Endothelial cell of umbilical vein (primary cell): ENCODE results near the gene COL5A1.

Experiments used
- POLR2AphosphoS5 ChIP-seq: IDR thresholded peaks from 2 replicates; pipeline ENCODE4 v1.6.1; 2012; ENCODE audit warnings: low read depth, mild to moderate bottlenecking, control low read depth, low read length, moderate library complexity; ENCODE audit not compliant: insufficient read depth
- TF ChIP-seq, protein P1 (sequence below), 2 donors: IDR thresholded peaks; 1 replicate in 1 of 2; 2 replicates in 1 of 2; pipeline ENCODE4 v1.5.1; 2011; ENCODE audit warnings: low read length in 2 of 2, mild to moderate bottlenecking in 2 of 2, moderate library complexity in 2 of 2, control low read depth in 1 of 2, inconsistent platforms in 1 of 2, low read depth in 1 of 2; ENCODE audit not compliant: insufficient read depth in 1 of 2; ENCODE audit errors: extremely low read depth in 1 of 2

DNA sequence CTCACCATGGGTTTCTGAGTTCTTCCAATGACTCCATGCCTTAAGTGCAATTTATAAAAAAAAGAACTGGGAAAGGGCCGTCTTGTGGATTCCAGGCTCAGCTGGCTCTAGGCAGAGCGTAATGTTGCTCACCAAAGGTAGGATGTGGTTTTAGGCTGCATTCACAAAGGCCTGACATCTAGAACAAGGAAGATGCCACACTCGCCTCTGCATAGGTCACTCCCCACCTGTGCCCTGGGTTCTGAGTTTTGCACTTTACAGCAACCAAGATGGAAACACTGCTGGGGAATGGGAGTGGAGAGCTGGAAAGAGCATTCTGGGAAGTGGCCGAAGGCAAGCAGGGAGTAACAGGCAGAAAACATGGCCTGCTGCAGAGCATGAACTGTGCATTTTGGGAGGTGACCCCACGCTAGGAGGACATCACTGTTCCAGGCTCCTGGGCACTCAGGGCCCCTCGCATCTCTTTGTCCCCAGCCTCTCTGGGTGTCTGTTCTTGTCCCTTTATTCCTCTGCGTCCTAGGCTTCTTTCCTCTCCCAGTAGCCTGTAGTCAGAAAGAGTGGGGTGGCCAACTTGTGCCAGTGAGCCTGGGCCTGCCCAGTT is 251.3 kb downstream of the COL5A1 start:
- TF ChIP-seq, protein P1, sequence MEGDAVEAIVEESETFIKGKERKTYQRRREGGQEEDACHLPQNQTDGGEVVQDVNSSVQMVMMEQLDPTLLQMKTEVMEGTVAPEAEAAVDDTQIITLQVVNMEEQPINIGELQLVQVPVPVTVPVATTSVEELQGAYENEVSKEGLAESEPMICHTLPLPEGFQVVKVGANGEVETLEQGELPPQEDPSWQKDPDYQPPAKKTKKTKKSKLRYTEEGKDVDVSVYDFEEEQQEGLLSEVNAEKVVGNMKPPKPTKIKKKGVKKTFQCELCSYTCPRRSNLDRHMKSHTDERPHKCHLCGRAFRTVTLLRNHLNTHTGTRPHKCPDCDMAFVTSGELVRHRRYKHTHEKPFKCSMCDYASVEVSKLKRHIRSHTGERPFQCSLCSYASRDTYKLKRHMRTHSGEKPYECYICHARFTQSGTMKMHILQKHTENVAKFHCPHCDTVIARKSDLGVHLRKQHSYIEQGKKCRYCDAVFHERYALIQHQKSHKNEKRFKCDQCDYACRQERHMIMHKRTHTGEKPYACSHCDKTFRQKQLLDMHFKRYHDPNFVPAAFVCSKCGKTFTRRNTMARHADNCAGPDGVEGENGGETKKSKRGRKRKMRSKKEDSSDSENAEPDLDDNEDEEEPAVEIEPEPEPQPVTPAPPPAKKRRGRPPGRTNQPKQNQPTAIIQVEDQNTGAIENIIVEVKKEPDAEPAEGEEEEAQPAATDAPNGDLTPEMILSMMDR (IDR thresholded peaks at IDR 0.05; ENCODE audit: extremely low read depth in 1 of 2, insufficient read depth in 1 of 2, low read depth in 1 of 2, low read length in 2 of 2) = no peak
- no peak for TF ChIP-seq POLR2AphosphoS5
